Superior temporal gyrus (tissue), 1 donor: ENCODE data around the gene CDSN.

Source experiments
- DNase-seq: peaks from one replicate; pipeline ENCODE4 v3.0.0-alpha.2; 2016; ENCODE audit errors: extremely low spot score

CDSN gene

DNA sequence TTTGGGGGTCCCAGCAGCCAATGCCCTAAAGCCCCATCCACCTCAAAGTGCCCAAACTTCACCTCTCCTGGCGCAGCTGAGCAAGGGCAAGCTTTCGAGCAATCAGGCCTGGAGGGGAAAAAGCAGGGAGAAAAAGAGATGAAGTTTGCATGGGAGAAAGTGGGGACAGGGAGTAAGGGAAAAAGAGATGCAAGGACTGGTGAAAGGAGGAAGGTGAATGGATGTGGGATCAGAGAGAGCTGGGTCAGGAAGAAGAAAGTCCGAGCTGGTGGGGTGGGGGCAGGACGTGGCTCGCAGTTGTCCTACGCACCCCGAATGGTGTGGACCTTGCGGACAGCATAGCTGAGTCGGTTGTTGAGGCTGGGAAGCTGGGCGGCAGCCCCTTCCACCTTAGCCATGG, 25.1 kb upstream of the CDSN start:
- no peak for DNase-seq

DNA sequence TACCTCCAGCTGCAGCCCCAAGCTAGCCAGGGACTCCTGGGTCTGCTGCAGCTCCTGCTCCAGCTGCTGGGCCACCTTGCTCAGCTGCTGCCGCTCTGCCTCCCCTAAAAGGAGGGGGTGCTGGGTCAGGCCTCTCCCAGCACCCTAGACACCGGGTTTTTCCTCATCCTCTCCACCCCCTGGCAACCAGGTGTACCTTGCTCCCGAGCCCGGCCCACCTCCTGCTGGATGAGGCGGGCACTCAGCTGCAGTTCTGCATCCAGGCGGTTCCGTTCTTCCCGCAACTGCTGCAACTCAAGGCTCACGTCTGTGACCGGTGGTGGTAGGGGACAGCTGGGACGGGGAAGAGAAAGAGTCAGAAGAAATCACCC, 24.7 kb upstream of the CDSN start:
- DNase-seq = no peak

DNA sequence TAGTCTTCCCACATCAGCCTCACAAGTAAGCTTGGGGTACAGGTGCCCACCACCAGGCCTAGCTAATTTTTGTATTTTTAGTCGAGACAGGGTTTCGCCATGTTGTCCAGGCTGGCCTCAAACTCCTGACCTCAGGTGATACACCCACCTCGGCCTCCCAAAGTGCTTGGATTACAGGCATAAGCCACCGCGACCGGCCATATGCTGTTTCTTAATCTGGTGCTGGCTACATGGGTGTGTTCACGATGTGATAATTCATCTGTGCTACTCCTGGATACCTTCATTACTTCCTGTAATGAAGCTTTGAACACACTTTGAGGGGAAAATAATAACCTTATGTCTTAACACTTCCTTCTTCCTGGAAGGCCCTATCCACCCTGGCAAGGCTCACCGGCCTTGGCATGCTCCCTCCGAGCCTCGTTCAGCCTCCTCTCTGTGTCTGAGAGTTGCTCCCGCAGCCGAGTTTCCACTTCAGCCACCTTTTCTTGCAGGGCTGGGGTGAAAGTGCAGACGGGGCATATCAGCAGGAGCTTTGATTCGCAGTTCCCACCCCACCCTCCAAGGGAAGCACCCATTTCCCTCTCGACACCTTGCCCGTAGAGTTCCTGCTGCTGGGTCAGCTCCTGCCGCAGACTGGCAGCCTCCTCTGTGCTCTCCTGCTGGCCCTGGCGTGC, 24.2 kb upstream of the CDSN start:
- DNase-seq = no peak

DNA sequence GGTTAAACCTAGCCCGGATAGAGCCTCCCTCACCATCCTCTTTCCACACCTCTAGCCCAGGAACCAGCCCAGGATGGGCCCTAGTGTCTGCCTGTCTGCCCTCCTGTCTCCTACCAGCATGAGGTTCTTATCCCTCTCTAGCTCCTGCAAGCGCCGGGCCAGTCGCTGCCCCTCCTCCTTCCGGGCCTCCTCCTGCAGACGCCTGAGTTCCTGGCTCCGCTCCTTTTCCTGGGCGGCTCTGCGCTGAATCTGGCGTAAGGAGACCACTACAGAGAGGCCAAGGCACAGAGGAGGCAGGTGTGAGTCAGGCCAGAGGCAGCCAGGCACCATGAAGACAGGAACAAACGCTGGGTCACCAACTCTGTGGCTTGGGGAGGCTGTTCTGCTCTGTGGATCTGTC, 22.9 kb upstream of the CDSN start:
- no peak for DNase-seq

DNA sequence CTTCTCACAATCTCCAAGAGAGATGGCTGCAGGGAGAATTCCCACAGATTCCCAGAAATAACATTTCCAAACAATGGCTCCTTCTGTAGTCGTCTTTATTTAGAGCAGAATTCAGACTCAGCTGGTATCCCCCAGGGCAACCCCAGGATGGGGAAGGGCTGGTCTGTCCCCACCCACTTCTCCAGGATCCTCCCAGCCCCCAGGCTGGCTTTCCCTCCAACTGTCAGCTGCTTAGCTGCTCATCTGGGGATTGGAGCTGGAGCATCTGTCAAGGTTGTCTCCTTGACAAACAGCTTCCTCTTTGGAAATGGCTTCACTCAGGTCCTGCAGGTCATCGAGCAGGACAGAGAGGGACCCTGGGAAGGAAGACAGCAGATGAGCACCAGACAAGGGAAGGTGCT, 22.1 kb upstream of the CDSN start:
- no peak for DNase-seq

DNA sequence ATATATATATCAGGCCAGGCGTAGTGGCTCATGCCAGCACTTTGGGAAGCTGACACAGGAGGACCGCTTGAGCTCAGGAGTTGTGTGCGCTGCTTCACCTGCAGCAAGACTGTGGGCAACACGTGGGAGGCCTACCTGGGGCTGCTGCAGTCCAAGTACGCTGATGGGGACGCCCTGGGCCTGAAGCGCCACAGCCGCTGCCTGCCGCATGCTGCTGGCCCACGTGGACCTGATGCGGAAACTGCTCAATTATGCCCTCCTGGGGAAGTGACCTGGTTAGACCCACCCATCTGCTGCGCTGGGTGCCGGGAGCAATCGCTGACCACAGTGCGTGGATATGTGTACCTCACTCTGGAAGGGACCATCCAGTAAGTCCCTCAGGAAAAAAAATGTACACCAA, 20.4 kb upstream of the CDSN start:
- DNase-seq = no peak

DNA sequence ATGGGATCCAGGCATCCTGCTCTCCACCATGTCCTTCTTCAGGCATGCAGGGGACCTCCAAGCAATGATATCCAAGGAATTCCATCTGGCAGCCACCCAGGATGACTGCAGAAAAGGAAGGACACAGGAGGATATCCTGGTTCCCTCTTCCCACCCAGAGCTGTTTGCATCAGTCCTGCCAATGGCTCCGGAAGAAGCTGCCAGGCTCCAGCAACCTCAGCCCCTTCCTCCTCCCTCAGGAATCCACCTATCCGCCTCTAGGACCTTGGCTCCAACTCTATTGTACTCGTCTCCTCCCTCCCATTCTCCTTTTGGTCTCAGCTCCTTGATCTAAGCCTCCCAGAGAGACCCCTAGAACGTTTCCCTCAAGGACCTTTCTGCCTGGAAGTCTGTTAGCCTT, 19.4 kb upstream of the CDSN start:
- no peak for DNase-seq

DNA sequence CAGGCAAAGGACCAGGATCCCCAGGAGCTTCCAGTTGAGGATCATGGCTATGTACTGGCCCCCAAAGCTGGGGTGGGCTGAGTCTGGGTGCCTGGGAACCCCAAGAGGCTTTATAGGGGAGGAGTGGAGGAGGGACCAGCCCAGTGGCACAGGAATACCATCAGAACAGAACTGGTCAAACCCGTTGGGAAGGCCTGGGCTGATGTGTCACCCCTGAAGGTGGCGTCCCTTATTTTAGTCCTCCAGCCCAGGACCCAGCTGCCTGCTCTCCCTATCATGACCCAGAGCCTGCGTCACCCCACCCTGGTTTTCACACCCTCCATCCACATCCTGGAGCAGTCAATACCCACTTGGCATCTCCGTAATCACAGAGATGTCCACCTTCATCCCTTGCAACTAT, 18.7 kb upstream of the CDSN start, which contains the start of gene PSORS1C2:
Gene PSORS1C2, minus strand, starts transcription at position 85 of the 400 bp plus-strand sequence. Its CDS starts 40 bp downstream, at position 45.
- no peak for DNase-seq

DNA sequence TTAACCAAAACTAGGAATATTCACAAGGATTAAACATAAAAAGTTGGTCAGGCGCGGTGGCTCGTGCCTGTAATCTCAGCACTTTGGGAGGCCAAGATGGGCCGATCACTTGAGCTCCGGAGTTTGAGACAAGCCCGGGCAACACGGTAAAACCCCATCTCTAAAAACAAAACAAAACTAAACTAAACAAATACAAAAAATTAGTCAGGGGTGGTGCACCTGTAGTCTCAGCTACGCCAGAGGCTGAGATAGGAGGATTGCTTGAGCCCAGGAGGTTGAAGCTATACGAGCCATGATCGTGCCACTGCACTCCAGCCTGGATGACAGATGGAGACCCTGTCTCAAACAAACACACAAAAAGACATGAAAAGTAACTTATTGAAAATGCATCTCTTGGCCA, 15.5 kb upstream of the CDSN start:
- no peak for DNase-seq

DNA sequence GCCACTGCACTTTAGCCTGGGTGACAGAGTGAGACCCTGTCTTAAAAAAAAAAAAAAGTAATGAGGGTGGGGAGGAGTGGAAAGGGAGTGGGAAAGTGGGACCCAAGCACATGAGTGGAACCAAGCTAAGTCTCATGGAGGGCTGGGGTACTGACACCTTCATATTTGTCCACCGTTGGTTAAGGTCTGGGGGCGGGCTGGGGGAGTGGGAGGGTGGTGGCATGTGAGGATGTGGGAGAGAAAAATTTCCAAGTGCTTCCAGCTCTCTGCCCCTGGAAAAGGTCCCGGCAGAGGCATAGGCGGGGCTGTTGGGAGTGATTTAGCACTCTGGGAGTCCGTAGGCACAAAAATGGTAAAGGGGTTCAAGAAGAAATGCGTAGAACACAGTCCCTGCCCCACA, 12.6 kb upstream of the CDSN start:
- no peak for DNase-seq

DNA sequence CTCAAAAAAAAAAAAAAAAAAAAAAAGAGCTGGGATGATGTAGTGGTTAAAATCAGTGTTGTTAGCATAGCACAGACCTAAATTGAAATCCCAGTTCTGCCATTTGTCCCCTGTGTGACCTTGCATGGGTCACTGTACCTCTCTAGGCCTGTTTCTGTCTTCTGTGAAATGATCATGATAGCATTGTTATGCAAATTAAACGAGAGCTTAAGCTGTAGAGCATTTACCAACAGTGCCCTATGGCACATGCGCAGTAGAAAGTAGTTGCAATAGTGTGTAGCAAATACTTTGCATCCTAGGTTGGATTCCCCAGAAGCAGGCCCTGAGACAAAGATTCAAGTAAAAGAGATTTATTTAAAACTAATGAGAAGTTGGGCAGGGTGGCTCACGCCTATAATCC, 11.3 kb upstream of the CDSN start:
- no peak for DNase-seq

DNA sequence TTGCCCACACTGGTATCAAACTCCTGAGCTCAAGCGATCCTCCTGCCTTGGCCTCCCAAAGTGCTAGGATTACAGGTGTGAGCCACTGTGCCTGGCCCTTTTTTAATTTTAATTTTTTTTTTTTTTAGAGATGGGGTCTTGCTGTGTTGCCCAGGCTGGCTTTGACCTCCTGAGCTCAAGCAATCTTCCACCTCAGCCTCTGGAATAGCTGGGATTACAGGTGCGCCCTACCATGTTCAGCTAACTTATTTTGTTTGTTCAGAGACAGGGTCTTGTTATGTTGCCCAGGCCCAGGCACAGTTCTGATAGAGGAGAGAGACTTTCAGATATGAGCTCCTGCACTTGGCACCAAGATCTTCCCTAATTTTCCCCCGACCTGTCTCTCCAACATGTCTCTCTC, 10.5 kb upstream of the CDSN start:
- DNase-seq = no peak

DNA sequence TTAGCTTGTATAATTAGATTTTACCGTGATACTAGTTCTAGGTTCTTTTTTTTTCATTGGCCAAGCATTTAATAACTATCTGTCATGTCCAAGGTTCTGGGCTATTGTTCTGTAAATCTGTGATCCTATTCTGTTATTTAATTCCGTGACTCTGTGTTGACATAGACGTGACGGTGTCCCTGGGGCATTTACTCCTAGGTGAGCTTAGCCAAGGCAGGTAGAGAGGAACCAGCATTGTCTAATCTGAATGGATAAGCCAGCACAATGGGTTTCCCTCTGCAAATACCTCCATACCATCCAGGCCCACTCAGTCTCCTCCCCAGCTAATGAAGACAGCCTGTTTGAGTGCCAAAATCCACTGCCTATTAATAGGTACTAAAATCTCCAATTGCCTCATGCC, 8.9 kb upstream of the CDSN start:
- DNase-seq = no peak

DNA sequence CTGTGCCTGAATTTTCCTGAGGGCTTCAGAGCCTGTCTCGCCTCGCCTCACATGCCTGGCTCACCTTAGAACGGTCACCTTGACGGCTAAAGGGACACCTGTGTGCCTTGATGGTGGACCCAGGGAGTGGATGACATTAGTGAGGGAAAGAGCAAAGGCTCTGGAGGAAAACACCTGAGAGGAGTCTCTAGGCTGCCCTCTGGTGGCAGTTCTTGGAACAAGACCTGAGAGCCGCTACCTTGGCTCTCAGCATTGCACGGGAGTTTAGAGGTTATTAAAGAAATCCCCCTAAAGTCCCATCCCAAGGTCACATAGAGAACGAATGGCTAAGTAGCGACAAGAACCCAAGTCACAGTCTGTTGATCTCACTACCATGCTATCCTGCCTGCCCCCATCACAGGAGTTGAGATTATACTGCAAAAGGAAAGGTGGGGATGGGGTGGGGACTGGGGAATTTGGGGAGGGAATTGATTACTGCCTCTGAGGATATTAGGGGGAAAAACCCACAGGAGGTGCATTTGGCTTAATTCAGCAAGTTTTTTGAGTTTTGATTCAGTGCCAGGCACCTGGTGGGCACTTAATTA, 7.9 kb upstream of the CDSN start:
- DNase-seq = peak; percentile 69

DNA sequence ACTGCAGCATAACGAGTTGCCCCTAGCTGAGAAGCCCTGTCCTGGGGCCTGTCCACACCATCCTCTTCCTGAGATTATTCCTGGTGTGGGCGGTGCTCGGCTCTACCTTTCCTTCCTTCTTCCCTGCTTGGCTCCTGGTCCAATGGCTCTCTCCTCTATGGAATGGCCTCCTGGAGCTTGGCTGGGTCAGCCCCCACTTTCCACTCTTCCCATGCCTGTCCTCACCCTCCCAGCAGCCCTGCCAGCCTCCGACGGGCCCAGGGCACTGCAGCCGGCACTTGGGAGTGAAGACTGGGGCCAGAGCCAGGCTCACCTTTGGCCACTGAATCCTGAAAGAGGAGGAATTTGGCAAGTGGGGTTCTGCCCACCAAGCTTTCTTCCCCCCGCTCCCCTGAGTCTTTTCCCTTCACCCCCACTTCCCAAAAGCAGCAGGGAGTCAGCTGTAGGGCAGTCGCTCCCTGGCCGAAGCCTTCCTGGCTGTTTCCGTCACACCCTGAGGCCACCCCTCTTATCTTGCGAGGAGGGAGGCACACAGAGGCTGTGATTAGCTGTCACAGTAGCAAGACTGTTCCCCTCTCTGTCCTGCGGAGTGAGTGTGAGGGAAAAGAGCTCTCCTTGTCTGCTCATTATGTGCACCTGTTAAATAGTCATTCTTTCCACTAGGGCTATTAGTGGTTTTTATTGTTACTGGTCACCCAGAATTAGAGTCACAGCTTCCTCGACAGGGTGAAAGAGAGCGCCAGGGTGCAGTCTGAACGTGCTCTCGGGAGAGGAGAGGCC, 6.3 kb upstream of the CDSN start:
- no peak for DNase-seq

DNA sequence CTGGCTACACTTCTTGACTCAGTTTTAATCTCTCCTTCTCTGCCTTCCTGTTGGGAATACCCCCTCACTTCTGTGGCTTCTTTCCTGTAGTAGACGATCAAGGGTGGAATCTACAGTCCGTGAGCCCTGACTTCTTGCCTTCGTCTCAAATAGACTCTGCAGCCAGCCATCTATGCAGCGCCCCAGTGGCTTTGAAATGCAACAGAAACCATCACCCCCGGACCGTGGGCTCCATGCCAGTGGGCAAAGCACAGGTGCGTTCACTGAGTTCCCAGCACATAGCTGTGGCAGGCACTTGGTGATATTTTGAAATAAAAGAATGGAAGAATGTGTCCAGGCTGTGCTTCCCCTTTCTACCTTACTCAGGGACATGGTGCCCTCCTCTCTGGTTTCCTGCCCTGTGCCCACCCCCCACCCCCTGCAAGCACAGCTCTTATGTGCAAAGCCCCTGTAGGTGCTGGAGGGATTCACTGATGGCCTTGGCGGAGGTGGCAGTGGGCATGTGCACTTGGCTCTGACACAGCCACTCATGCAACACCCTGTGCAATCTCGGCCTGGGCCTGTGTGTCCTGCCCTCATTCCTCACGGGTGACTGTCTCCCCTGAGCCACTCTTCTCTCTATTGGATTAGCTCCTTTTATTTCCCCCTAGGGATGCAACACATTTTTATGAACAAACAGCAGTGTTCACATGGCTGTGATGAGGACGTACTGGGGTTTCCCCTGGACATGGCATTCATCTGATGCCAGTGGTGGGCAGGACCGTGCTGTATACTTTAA, 5.5 kb upstream of the CDSN start:
- DNase-seq = no peak

DNA sequence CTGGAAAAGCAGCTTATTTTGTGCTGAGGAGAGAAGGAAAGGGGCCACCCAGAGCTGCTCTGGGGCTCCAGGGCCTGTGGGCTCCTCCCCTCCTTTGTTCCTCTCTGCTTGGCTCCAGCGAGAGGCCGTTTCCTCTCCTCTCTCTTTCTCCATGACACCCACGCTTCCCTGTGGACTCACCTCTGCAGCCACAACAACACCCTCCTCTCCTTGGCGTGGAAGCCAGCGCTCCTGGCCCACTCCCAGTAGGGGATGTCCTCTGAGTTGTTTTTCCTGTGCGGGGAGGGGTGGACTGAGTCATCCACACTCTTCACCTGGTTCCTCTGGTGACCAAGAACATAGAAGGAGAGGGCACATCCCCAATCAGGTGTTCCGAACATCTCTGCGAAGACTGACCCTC, 4.9 kb upstream of the CDSN start:
- no peak for DNase-seq

DNA sequence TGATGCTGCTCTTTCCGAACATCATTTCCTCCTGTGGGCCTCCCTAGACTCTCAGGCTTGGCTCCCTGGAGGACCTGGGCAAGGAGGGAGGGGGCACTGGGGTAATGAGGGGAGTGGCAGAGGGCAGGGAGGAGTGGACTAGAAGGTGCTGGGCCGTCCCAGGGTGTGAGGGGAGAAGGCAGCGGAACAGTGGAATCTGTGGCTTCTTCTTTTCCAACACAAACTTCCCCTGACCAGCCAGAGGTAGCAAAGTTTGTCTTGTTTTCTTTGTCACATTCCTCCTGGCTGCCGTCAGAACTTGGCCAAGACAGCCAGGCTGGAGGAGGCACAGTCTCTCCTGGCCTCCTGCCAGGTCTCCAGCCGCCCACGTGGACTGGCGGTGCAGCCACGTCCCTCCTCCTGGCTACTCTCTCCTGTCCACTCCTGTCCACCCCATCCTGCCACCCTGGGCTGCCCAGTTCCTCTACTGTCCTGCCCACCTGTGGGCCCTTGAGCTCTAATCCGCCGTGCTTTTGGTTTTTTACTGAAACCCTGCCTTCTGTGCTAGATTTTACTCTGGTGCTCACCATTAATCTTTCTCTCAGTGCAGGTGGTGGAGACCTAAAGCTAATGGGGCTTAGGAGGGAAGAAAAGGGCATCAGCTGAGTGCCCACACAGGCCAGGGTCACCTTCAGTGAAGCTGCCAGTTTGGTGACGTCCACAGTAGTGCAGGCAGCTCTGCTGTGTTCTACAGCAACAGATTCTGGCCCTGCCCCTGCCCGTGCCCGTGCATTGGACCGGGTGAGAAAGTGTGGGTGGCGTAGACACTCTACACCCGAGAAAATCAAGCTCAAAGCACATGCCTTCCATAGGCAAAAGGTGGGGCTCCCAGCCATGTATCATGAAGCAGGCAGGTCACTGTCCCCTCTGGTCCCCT, 2.8 kb upstream of the CDSN start:
- no peak for DNase-seq

DNA sequence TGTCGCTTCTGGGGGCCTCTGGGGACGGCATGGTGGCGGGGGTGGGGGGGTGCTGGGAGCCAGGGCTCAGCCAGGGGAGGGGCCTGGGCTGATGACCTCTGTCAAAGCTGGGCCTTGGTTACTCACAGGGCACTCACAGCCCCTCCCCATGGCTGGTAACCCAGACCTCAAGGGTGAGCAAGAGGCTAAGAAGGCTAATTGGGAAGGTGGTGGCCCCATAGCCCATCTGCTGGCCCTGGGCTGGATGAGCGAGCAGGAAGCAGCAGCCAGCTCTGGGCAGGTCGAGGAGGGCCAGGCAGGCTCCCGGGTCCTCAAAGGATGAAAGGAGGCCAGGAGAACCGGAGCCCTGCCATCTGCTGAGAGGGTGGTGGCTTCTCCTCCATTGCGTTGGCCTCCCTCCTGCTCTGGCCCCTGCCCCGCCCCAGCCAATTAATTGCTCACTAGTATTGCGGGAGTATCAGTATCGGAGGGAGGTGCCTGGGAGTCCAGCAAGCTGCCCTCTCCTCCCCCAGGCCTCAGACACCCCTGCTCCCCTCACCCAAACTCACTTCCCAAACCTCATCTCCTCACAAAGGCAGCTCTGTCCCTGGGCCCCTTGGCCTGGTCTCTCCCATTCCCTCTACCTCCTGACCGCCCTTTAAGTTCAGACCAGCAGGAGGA, 1.0 kb upstream of the CDSN start:
- DNase-seq = no peak

DNA sequence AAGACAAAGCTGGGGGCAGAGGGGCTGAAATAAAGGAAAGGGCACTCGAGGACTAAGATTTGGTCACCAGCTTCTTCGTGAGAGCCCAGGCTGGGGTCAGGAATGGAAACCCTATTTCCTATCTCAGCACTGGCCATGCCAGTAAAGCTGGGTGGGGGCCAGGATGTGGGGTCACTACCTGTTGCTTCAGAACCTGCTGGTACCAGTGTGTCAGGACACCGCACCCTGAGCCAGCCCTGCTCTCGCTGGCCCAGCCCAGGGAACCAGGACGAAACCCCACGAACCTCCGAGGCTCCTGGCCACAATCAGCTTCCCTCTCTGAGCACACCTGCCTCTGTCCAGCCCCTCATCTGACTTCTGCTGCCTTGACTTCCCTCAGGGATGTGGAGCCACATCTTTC, 2.1 kb downstream of the CDSN start:
- no peak for DNase-seq
